ENCODE data around the gene LOX.

LOX gene

DNA sequence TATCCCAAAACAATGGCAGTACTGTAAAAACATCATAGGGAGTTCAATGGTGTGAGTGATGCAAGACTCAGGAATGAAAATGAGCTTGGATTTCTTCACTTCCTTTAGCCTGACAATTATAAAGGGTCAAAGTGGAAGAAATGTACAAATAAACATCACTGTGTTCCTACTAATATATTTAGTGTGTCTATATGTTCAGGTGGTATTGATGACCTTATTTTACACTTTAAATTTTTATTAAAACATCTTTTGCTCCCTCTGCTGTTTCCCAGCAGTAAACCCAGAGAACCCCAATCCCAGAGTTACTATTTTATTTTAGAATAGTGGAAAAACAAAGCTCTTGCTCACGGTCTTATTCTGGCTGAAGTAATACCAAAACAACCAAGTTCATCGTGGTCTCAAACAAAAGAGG is 2.0 kb downstream of the LOX start:
- no peak overlapping the region for H3K4me3 ChIP-seq (ENCODE audit: low read depth, low read length)
- no peak for DNase-seq (ENCODE audit: low read depth)
- TF ChIP-seq, protein P1, sequence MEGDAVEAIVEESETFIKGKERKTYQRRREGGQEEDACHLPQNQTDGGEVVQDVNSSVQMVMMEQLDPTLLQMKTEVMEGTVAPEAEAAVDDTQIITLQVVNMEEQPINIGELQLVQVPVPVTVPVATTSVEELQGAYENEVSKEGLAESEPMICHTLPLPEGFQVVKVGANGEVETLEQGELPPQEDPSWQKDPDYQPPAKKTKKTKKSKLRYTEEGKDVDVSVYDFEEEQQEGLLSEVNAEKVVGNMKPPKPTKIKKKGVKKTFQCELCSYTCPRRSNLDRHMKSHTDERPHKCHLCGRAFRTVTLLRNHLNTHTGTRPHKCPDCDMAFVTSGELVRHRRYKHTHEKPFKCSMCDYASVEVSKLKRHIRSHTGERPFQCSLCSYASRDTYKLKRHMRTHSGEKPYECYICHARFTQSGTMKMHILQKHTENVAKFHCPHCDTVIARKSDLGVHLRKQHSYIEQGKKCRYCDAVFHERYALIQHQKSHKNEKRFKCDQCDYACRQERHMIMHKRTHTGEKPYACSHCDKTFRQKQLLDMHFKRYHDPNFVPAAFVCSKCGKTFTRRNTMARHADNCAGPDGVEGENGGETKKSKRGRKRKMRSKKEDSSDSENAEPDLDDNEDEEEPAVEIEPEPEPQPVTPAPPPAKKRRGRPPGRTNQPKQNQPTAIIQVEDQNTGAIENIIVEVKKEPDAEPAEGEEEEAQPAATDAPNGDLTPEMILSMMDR (IDR thresholded peaks at IDR 0.05; ENCODE audit: insufficient read depth, low read depth, low read length, missing control alignments) = no peak

DNA sequence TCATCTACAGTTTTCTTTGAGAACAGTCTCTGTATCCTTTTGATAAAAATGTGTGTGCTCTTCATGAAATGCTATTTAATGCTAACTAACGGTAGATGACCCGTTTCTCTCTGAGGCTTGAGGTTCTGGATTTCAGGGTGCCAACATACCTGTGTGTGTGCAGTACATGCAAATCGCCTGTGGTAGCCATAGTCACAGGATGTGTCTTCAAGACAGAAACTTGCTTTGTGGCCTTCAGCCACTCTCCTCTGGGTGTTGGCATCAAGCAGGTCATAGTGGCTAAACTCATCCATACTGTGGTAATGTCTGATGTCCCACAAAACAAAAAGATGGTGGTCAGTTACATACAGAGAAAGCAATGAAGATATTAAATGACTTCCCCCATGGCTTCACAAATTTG is 4.2 kb downstream of the LOX start:
- TF ChIP-seq, protein P1 (IDR thresholded peaks at IDR 0.05; ENCODE audit: insufficient read depth, low read depth, low read length, missing control alignments) = no peak
- DNase-seq (ENCODE audit: low read depth) = peak; percentile 29
- no peak overlapping the region for H3K4me3 ChIP-seq (ENCODE audit: low read depth, low read length)

DNA sequence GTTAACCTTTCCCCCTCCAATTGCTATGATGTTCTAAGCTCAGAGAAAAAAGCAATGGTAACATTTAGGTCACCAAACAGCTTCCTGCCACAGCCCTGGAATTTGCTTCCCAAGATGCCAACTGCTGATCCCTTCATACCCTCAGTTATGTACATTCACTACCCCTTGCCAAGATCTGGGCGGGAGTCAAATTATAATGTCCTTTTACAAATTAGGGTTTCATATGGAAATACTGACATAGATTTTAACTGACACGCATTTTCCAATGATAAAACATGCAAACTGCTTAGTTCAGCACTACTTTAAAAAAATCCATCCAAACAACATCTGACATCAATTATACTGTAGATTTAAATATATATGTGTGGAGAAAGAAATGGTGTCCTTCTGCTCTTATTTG is 5.0 kb downstream of the LOX start:
- TF ChIP-seq, protein P1 (IDR thresholded peaks at IDR 0.05; ENCODE audit: insufficient read depth, low read depth, low read length, missing control alignments) = no peak
- DNase-seq (ENCODE audit: low read depth) = no peak
- H3K4me3 ChIP-seq (ENCODE audit: low read depth, low read length) = no peak overlapping the region

DNA sequence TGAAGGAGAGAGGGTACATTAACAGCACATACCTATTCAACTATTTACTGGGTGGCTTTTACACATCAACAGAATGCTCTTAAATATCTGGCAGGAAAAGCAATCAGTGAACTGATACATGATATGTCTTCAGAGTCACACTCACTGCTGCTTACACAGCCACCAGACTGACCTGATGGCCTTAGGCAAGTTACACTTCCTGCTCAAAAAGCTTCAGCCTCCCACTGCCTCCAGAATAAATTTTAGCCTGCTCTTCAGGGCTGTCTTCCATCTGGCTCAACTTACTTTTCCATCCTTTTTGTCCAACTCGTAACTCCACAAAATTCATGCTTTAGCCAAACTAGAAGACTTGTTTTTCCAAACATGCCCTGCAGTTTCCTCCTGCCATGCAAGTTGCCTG is 10.7 kb downstream of the LOX start:
- DNase-seq (ENCODE audit: low read depth) = no peak
- no peak overlapping the region for H3K4me3 ChIP-seq (ENCODE audit: low read depth, low read length)
- TF ChIP-seq, protein P1 (IDR thresholded peaks at IDR 0.05; ENCODE audit: insufficient read depth, low read depth, low read length, missing control alignments) = no peak

DNA sequence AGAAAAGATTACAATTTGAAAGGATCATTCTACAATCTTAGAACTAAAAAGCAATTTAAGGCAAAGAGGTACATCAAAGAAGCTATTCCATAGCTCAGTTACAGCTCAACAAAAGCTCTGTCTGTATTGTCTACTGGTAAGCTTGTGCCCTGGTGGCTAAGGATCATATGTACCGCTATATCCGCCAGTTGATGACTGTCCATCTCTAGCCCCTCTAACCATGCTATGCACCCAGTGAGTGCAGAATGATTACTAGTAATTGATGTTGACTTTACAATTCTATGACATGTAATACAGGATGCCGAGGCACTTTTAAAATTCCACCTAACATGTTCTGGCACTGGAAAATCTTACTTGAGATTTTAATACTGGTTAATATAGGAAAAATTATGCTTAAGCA is 13.1 kb downstream of the LOX start:
- TF ChIP-seq, protein P1 (IDR thresholded peaks at IDR 0.05; ENCODE audit: insufficient read depth, low read depth, low read length, missing control alignments) = no peak
- DNase-seq (ENCODE audit: low read depth) = no peak
- no peak overlapping the region for H3K4me3 ChIP-seq (ENCODE audit: low read depth, low read length)

DNA sequence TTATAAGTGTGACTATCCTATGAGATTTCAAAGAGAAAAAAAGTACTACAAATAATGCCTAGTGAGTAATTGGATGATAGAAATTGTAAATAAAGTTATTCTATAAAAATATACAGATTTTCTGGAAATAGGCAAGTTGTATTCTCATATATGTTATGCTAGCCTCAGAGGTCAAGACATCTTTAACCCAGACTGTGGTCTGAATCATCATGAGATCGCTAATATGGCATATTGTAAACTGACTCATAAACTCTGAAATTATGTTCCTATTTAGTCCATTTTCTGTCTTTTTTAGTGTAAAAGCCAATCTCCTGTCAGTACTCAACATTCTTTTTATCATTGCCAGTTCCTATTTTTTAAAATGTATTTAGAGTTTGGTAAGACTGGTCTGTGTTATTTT is 14.2 kb downstream of the LOX start:
- TF ChIP-seq, protein P1 (IDR thresholded peaks at IDR 0.05; ENCODE audit: insufficient read depth, low read depth, low read length, missing control alignments) = no peak
- no peak overlapping the region for H3K4me3 ChIP-seq (ENCODE audit: low read depth, low read length)
- no peak for DNase-seq (ENCODE audit: low read depth)

DNA sequence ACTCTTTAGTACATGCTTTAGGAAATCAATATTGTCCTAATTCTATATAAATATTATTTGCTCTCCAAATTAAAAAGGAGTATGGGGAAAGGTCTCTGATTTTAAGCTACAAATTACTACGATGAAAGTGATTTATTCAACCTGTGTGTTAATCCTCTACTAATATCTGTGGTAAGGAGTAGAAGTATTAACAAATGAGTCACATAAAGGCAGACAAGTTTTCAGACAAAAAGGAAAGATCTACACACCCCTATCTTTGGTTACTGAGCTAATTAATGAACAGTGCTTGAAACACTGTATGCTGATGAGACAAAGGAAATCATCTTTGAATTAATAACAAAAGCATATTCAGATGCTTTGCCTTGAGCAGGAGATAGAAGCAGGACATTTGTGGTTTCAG is 15.9 kb downstream of the LOX start:
- TF ChIP-seq, protein P1 (IDR thresholded peaks at IDR 0.05; ENCODE audit: insufficient read depth, low read depth, low read length, missing control alignments) = no peak
- no peak for DNase-seq (ENCODE audit: low read depth)
- H3K4me3 ChIP-seq (ENCODE audit: low read depth, low read length) = no peak overlapping the region

Data from GM12865 (cell line).